Right atrium auricular region (tissue), 2 donors: ENCODE results near the gene ZNF385C. TPM values are rescaled to one million over a fixed set of nuclear protein-coding genes. Genes with fewer than 3 reads are reported as not detected.

Experiments
- DNase-seq: peaks from one replicate; pipeline ENCODE4 v3.0.0-alpha.2; 2019; ENCODE audit warnings: low spot score
- H3K27ac ChIP-seq, 2 donors: fragments of 200-600 bp; sonication (generic); 1 replicate in 1 of 2; 2 replicates in 1 of 2; pipeline ENCODE4 v1.5.1; 2016 to 2019
- H3K27me3 ChIP-seq, 2 donors: fragments of 200-600 bp; sonication (generic); one replicate each; pipeline versions ENCODE4 v1.5.1 to v1.6.0; 2017 to 2019
- H3K36me3 ChIP-seq: fragments of 200-600 bp; sonication (generic); one replicate; pipeline ENCODE4 v1.5.1; 2016
- H3K4me1 ChIP-seq, 2 donors: fragments of 200-600 bp; sonication (generic); one replicate each; pipeline versions ENCODE4 v1.5.1 to v1.6.0; 2017 to 2019
- H3K4me3 ChIP-seq, 2 donors: fragments of 200-600 bp; sonication (generic); 1 replicate in 1 of 2; 2 replicates in 1 of 2; pipeline ENCODE4 v1.5.1; 2017 to 2019; ENCODE audit warnings: mild to moderate bottlenecking in 1 of 2, moderate library complexity in 1 of 2
- H3K9me3 ChIP-seq, 2 donors: fragments of 200-600 bp; sonication (generic); one replicate each; pipeline ENCODE4 v1.5.1; 2019
- total RNA-seq, 2 donors: library from RNA; depleted of rRNA; stranded (reverse); fragments of >200 nt; gene quantifications; one replicate each; pipeline ENCODE4 v1.1.0, GENCODE V29; 2016
- TF ChIP-seq, protein P1 (sequence below), 2 donors: fragments of 200-600 bp; sonication (generic); IDR thresholded peaks; one replicate each; pipeline ENCODE4 v1.5.1; 2019; ENCODE audit warnings: antibody characterized with exemption in 2 of 2

Gene ZNF385C
- total RNA-seq, 2 donors from 2014 or later = not detected

- peaks cover 0 to 8% of the 10 kb centered on the region in 2 donors for H3K27me3 ChIP-seq
- no peaks in the 10 kb centered on the region for H3K36me3 ChIP-seq
- no peak for DNase-seq
- H3K9me3 ChIP-seq = no peaks in the 10 kb centered on the region
- TF ChIP-seq, protein P1, sequence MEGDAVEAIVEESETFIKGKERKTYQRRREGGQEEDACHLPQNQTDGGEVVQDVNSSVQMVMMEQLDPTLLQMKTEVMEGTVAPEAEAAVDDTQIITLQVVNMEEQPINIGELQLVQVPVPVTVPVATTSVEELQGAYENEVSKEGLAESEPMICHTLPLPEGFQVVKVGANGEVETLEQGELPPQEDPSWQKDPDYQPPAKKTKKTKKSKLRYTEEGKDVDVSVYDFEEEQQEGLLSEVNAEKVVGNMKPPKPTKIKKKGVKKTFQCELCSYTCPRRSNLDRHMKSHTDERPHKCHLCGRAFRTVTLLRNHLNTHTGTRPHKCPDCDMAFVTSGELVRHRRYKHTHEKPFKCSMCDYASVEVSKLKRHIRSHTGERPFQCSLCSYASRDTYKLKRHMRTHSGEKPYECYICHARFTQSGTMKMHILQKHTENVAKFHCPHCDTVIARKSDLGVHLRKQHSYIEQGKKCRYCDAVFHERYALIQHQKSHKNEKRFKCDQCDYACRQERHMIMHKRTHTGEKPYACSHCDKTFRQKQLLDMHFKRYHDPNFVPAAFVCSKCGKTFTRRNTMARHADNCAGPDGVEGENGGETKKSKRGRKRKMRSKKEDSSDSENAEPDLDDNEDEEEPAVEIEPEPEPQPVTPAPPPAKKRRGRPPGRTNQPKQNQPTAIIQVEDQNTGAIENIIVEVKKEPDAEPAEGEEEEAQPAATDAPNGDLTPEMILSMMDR (IDR thresholded peaks at IDR 0.05) = no peak
- no peak overlapping the region for H3K4me3 ChIP-seq
- no peak overlapping the region for H3K27ac ChIP-seq
- peaks cover 0 to 3% of the 10 kb centered on the region in 2 donors for H3K4me1 ChIP-seq
Observed at GRCh38 chr17:42055496-42055895, 42.8 kb downstream of the ZNF385C start.

GRCh38 chr17:42055027-42055426 is 43.2 kb downstream of the ZNF385C start:
- TF ChIP-seq, protein P1 (IDR thresholded peaks at IDR 0.05) = no peak
- Histone ChIP-seq H3K4me1 (peaks cover 0 to 6% of the 10 kb centered on the region in 2 donors), H3K27me3 (peaks cover 0 to 8% of the 10 kb centered on the region in 2 donors), H3K4me3 (no peak overlapping the region), H3K9me3 (no peaks in the 10 kb centered on the region), H3K27ac (no peak overlapping the region), H3K36me3 (no peaks in the 10 kb centered on the region)
- DNase-seq = no peak

DNA sequence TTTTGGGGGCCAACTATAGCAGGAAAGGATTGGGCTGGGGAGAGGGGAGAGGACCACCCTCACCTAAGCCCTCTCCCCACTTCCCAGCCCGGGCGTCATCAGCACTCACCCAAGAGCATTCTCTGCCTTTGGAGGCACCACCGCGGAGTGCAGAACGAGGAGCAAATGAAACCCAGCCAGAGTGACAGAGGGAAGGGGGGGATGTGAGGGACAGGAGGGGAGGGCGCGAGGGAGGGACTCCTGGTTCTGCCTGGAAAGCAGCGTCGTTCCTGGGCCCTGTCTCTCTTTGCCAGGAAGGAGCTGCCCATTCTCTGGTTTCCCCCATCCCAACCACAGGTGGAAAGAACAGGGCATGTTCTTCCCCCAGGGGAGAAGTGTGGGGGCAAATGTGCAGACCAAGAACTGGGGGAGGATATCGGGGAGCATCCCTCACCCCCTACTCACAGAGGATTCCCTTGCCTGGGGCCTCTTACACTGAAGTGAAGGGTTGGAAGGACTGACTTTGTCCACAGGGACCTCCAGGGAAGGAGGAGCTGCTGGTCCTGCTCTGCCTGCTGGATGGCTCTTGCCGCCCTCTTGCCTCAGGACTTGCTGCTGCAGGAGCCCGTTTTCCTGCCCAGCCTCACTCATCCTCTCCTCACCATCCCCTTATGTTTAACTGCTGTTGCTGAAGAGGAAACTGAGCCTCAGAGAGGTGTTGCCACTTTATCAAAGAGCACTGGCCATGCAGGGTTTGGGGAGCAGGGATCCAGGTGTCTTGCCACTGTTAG is 44.4 kb downstream of the ZNF385C start:
- Histone ChIP-seq H3K9me3 (no peaks in the 10 kb centered on the region), H3K4me3 (no peak overlapping the region), H3K4me1 (peaks cover 0 to 12% of the 10 kb centered on the region in 2 donors), H3K27ac (no peak overlapping the region), H3K27me3 (peaks cover 0 to 8% of the 10 kb centered on the region in 2 donors), H3K36me3 (no peaks in the 10 kb centered on the region)
- no peak for DNase-seq
- TF ChIP-seq, protein P1 (IDR thresholded peaks at IDR 0.05) = no peak

DNA sequence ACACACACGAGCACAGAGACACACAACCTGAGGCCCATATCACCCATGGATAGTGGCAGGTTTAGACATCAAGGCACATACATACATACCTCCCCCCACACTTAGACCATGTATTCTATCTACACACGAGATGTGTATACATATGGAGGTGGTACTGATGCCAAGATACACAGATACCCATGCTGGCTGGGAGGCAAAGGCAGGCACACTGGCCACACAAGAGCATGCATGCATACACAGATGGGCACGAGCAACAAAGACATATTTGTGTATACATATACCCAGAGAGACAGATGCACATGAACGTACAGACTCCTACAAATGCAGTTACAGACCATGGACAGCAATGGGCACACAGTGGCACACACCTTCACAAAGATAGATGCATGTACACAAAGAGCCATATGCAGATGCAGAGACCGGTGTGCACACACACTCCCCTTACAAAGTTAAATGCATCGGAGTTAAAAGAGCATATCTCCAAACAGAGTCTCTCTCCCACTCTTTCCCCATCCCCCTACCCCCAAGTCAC is 45.9 kb downstream of the ZNF385C start:
- Histone ChIP-seq H3K4me1 (peaks cover 0 to 12% of the 10 kb centered on the region in 2 donors), H3K27ac (no peak overlapping the region), H3K4me3 (no peak overlapping the region), H3K9me3 (no peaks in the 10 kb centered on the region), H3K27me3 (peaks cover 0 to 8% of the 10 kb centered on the region in 2 donors), H3K36me3 (no peaks in the 10 kb centered on the region)
- no peak for DNase-seq
- TF ChIP-seq, protein P1 (IDR thresholded peaks at IDR 0.05) = no peak

- TF ChIP-seq, protein P1 (IDR thresholded peaks at IDR 0.05) = no peak
- no peaks in the 10 kb centered on the region for H3K9me3 ChIP-seq
- peaks cover 0 to 12% of the 10 kb centered on the region in 2 donors for H3K4me1 ChIP-seq
- no peak overlapping the region for H3K27ac ChIP-seq
- no peak for DNase-seq
- H3K36me3 ChIP-seq = no peaks in the 10 kb centered on the region
- H3K27me3 ChIP-seq = peaks cover 0 to 8% of the 10 kb centered on the region in 2 donors
- no peak overlapping the region for H3K4me3 ChIP-seq
Observed at GRCh38 chr17:42051645-42052044, 46.6 kb downstream of the ZNF385C start.
